Activated T-cell treated with anti-CD3 and anti-CD28 coated beads for 1 hour (primary cell): ENCODE results near the gene NUDT3.

Experiments
- DNase-seq: peaks from one replicate; pipeline ENCODE4 v3.0.0-alpha.2; 2020; ENCODE audit warnings: low read depth

The NUDT3 gene

DNA sequence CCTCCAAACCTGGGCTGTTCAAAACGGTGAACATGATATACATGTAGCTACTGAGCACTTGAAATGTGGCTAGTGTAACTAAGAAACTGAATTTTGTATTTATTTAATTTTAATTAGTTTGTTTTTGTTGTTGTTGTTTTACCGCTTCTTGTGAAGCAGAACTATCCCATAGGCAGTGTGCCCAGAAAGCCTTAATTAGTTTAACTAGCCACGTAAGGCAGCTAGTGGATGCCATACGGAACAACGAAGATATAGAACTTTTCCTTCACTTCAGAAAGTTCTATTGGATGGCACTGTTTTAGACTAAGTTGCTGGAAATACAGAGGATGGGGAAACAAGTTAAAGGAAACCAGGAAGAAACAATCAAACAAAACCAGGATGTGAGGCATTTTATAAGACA, 70.6 kb downstream of the NUDT3 start:
- no peak for DNase-seq

DNA sequence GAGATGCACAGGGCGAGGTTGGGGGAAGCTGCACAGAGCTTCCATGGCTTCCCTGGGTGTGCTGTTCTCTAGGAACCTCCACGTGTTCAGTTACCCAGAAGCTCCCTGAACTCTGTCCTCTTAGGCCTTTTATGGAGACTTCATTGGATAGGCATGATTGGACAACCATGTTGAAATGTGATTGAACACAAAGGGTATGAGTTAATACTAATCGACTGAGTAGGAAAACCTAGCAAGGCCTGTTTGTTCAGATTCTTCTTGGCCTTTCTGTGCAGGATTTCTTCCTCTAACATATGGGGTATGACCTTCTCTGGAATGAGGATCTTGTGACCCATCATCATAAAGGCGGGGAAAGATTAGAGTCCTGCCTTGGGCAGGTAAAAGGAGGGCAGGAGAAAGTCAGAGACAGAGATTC, 73.0 kb downstream of the NUDT3 start:
- DNase-seq = no peak

DNA sequence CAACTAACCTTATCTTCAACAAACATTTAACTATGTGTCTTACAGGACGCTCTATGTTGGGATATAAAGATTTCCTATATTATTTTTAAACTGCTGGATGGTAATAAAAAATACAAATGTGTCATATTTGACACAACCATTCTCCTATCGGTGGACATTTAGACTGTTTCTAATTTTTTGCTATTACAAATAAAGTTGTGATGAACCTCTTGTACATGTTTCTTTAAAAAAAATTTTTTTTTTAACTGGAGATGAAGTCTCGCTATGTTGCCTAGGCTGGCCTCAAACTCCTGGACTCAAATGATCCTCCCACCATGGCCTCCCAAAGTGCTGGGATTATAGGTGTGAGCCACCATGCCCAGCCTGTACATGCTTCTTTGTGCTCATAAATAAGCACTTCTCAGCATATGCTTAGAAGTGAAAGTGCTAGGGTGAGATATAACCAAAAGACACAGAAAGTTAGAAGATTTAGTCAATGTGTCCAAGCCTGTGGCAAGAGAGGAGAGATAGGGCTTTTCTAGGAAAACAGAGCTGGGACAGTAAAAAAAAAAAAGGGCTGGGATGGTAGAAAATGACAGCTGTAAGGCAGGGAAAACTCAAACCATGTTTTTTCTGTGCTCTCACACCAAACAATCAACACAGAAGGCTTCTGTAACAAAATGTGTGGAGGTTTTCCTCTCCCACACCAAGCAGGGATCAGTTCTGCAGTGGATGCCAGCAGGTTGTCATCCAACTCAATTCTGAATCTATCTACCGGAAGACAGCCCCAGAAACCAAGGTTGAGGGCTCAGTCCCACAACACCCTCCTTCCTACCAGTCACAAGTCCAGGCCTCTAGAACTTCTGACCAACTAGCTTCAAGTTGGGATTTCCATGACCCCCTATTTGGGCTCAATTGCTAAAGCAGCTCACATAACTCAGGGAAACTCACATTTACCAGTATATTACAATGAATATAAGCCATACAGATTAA, 73.7 kb downstream of the NUDT3 start:
- no peak for DNase-seq

DNA sequence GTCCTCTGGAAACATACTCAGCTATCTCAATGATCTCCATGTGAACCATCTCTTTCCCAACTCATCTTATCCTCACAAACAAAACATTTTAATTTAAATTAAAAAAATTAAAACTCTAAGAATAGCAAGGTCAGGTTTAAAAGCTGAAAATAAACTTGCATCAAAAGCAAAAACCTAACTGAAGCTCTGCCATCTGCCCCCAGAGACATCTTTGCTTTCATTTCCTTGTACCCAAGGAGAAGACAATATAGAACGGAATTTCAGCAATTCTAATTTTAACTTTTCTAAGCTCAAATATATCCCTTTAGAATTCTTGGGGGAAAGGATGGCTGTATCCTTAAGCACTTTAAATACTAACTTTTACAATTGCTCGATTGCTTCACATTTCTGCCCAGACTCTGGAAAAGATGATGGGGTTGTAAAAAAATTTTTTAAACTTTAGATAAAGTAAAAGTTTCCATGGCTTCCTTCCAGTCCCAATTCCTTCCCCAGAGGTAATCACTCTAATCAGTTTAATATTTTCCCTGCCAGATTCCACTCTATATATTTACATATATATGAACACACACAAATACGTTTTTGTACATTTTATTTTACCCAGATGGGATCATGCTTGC, 74.5 kb downstream of the NUDT3 start:
- DNase-seq = no peak

DNA sequence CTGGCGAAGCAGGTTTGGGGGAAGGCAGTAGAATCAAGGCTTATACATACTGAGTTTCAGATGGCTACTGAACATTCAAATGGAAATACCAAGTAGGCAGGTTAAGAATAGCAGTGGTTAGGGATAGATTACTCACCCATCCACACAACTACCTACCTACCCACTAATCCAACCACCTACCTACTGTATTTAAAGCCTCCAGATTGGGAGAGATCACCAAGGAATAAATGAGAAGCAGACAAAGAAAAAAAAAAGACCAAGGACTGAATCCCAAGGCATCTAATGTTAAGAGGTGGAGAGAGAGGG, 75.3 kb downstream of the NUDT3 start:
- DNase-seq = no peak

DNA sequence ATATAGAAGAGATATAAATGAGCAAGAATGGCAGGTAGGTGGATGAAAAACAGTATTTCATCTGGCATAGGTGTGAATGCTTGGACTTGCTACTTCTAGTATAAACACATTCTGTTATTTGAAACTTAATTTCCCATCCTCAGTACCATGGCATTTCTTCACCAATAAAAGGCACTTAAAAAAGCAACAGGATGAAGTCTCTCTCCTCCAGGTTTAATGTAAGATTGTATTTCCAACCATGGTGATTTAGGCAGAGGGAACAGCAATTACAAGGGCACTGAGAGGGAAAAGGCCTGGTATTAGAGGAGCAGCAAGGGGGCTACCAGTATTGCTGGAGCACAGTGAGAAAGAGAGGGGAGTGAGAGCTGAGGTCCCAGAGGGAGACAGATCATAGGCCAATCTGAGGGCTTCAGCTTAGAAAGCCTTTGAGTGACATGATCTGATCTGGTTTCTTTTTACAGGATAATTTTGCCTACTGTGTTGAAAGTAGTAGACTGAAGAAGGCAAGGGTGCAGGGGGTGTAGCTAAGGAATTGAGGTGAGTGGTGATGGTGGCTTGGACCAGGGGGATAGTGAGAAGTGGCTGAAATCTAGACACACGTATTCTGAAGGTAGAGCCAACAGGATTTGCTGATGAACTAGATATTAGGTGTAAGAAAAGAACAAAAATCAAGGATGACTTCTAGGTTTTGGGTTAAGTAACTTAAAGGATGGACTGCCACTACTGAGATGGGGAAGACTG, 75.9 kb downstream of the NUDT3 start:
- DNase-seq = no peak

DNA sequence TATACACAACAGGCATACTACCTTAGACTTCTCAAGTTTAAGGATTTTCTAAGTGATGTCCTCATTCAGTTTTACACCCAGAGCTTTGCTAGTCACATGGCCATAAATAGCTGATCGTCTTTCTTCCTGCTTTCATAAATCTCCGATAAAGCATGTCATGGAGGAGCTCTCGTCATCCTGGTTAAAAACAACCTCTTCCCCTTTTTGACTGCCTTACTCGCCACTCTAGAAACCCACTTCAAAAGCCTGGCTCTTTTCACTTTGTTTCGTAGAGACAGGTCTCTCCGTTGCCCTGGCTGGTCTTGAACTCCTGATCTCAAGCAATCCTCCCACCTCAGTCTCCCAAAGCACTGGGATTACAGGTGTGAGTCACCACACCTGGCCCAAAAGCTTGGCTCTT, 76.7 kb downstream of the NUDT3 start:
- DNase-seq = no peak

DNA sequence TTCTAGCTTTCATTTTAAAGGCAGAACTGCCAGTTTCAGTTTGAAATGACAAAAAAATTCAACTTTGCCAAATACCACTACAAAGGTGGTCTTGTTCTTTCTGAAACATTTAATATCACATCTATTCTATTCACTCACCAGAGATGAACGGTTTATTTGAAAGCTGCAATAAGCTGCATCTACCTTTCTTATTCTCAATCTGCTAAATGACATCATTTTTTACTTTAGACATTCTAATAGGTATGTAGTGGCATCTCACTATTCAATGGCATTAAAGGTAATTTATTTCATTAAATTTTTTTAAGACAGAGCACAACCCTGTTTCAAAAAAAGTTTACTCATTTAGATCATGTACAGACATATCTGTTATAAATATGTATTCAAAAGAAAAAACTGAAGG, 77.2 kb downstream of the NUDT3 start:
- DNase-seq = no peak

DNA sequence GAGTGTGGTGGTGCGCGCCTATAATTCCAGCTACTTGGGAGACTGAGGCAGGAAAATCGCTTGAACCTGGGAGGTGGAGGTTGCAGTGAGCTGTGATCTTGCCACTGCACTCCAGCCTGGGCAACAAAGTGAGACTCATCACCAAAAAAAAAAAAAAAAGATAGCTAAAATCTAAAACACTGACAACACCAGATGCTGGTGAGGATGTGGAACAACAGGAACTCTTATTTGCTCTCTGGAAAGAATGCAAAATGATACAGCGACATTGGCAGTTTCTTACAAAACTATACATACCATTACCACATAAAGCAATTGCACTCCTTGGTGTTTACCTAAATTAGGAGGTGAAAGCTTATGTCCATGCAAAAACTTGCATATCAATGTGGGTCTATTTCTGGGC, 80.2 kb downstream of the NUDT3 start:
- no peak for DNase-seq

DNA sequence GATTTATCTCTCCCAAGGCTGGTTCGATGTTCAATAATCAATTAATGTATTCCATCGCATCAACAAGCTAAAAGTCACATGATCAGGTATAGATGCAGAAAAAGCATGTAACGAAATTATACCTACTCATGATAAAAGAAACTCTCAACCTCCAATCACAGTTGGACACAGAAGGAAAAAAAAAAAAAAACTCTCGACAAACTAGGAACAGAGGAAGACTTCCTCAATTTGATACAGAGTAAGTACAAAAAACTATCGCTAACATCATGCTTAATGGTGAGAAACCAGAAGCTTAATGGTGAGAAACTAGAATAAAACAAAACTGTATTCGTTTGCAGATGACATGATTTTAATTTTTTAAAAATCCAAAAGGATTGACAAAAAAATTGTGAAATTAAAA, 81.7 kb downstream of the NUDT3 start:
- no peak for DNase-seq

DNA sequence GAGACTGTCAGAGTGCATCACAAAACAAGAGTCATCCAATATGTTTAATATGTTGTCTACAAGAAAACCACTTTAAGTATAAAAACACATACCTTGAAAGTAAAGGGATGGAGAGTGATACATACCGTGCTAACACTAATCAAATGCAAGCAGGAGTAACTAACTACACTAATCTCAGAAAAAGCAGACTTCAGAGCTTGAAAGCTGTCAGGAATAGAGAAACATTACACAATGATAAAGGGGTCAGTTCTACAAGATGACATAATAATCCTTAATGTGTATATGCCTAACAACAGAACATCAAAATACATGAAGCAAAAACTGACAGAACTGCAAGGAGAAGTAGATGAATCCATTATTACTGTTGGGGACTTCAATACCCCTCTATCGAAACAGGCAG, 84.0 kb downstream of the NUDT3 start:
- DNase-seq = no peak

DNA sequence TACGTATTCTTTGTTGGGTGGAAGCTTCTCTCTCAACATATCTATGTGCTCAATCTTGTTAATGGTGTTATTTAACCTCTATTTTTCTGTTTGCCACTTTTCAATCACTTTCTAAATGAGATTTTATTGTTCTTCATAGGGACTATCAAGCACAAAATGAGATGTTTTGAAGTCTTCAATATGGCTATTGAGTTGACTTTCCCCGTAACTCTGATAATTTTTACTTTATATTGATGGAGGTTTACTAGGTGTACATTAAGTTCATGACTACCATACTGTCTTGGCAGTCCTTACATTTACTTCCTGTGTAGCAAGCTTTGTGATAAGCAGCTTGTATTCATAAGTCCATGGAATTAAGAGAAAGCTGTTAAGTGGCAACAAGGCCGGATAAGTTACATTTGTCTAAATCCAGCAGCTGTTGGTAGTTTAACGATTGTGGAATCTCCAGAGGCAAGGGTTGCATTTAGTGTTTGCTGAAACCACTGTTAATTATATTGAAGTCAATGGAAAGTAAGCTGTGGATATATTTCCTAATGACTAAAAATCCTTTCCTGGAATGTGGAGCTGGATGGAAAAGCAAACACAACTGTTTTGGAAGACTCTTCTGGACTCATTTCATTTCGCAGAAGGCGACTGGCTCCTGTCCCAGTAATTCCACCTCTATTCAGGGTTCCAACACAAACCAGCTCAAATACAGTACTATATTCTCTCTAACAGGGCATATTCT, 86.3 kb downstream of the NUDT3 start:
- DNase-seq = no peak

DNA sequence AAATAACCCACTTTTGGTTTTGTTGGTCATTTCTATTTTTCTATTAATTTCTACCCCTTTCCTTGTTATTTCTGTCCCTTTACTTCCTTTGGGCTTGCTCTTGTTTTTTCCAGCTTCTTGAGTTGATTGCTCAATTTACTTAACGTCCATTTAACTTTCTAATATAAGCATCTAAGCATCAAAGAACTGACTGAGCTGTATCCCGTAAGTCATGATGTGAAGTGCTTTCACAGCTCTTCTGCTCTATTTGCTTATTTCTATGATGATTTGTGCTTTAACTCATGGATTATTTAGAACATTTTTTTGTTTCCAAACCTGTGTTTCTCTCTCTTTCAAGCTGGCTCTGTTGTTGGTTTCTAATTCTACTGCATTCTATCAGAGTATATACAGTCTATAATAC, 87.0 kb downstream of the NUDT3 start:
- DNase-seq = no peak

DNA sequence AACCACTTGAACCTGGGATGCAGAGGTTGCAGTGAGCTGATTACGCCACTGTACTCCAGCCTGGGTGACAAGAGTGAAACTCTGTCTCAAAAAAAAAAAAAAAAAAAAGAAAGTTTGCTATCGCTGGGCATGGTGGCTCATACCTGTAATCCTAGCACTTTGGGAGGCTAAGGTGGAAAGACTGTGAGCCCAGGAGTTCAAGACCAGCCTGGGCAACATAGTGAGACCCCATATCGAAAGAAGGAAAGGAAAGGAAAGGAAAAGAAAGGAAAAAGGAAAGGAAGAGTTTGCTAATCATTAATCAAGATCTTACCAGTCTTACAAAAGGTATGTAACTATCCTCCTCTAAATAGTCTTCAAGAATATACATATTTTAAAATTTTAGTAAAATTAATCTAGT, 88.3 kb downstream of the NUDT3 start:
- DNase-seq = no peak

DNA sequence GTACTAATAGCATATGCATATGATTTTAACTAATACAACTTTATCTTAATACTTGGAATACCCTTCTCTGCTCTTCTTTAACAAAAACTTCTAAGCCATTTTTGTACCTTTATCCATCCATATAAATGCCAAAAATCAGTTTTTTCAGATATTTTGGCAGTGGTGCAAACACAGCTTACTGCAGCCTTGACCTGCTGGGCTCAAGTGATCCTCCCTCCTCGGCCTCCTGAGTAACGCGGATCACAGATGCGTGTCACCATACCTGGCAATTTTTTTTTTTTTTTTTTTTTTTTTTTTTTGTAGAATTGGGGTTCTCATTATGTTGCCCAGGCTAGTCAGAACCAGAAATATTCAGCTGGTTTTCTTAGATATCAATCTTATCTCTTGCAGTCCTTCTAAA, 89.5 kb downstream of the NUDT3 start:
- no peak for DNase-seq

DNA sequence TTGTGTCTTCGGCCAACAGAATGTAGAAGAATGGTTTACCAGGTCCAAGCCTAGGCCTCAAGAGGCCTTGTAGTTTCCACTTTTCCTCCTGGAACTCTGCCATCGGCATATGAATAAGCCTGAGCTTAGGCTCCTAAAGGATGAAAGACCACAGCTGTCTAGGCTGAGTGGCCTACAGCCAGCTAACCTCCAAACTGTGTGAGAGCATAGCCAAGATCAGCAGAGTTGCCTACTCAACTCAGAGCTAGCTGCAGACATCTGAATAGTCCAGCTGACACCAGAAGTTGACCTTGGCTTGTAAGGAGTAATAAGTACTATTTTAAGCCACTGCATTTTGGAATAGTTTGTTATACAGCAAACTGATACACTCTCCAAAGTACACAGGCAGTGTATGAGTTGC, 91.1 kb downstream of the NUDT3 start:
- no peak for DNase-seq

DNA sequence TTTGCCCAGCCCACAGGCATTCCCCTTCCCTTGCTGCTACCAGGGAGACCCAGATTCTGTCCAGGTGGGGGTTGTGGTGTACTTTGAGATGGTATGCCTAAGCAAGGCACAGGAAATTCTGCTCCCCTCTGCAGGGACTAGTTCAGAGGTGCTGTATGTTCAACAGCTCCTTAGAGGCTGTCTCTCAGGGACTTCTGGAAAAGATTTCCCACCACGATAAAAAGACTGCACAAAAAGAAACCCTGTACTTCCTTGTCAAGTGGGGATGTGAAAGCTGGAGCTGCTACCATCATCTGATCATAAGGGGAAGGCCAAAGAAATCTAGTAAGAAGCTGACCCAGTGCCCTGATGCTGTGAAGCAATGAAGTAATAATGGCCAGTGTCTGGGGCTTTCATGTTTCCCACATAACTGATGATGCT, 92.1 kb downstream of the NUDT3 start:
- no peak for DNase-seq

DNA sequence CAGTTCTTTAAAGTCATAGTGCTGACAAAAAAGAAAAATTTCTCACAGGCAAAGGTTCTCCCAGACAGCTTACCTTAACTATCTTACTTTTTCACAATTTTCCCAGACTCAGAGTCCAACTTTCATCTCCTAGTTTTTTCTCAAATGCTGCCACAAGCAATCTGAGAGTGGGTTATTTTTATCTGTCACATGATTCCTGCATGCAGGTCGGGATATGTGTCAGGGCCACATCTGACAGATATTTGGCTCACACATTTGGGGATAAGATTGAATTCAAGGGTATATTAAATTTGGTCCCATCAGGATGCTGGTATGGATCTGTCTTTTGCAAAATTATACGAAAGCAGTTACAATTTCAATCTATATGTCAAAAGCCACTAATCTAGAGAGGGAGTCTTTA, 93.5 kb downstream of the NUDT3 start:
- no peak for DNase-seq

DNA sequence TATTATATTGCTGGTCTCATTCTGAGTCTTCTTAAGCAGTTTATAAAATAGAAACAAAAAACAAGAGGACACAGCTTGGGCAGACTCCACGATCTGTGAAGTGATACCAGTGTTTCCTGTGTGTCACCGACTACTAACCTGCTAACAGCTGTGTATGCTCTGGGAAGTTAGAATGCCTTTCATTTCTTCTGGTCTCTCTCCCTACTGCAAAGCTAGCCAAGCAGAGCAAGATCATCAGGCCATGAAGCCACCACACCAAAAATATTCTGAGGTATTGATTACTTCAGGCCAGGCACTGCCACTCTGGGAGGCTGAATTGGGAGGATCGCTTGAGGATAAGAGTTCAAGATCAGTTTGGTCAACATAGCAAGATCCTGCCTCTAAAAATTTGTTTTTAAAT, 96.7 kb downstream of the NUDT3 start:
- DNase-seq = no peak

DNA sequence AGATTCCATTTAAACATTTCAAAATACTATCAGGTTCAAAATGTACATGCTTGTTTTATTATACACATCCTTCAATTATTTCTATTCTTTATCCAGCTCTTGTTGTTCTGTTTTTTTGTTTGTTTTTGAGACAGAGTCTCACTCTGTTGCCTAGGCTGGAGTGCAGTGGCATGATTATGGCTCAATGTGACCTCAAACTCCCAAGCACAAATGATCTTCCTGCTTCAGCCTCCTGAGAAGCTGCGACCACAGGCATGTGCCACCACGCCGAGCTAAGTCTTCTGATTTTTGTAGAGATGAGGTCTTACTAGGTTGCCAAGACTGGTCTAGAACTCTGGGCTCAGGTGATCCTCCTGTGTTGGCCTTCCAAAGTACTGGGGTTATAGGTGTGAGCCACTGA, 99.5 kb downstream of the NUDT3 start:
- DNase-seq = no peak

DNA sequence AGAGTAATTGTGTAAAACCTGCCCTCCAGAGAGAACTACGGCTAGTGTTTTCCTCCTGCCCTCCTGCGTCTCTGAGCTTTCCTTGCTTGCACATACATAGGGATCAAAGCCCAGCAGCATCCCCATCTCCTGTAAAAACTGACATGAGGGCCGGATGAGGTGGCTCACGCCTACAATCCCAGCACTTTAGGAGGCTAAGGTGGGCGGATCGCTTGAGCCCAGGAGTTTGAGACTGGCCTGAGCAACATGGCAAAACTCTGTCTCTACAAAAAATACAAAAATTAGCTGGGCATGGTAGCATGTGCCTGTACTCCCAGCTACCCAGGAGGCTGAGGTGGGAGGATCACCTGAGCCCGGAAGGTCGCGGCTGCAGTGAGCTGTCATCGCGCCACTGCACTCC, 103.3 kb downstream of the NUDT3 start:
- DNase-seq = no peak

DNA sequence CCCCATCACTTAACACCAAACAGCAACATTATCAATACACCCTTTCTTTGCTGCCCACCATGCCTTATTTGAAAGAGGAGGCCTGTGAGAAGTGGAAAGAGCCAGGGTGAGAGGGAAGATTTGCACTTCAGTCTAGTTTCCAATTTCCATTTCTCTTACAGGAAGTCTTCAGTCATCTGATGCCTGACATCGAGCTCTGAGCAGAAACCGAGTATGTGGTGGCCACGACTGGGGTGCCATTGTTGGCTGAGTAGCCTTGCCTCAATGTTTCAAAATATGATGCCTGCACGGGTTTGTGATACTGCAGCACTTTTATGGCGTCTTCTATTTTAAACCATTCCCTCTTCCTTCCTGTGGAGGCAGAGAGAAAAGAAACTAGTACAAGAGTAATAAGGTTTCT, 103.9 kb downstream of the NUDT3 start:
- no peak for DNase-seq
